CD4-positive, CD25-positive, alpha-beta regulatory T cell (primary cell): ENCODE results near the gene MSI2. TPM values are rescaled to one million over a fixed set of nuclear protein-coding genes. Genes with fewer than 3 reads are reported as not detected.

ENCODE experiments used
- ATAC-seq, 2 donors: fragments of 150-1000 bp; cut with Tn5 transposase; one replicate each; pipeline ENCODE4 v1.10.0; 2021; ENCODE audit warnings: low read depth in 2 of 2, moderate number of reproducible peaks in 2 of 2, moderate library complexity in 1 of 2
- DNase-seq, 3 donors: peaks; one replicate each; pipeline versions ENCODE4 v3.0.0 to v3.0.0-alpha.2; 2012 to 2022; ENCODE audit warnings: mixed read lengths in 1 of 3
- H3K27ac ChIP-seq: one replicate; pipeline ENCODE4 v1.7.0; 2013; ENCODE audit warnings: mild to moderate bottlenecking, low read length; ENCODE audit not compliant: insufficient read depth, poor library complexity, severe bottlenecking
- H3K27me3 ChIP-seq: one replicate; pipeline ENCODE4 v1.7.0; 2013; ENCODE audit warnings: low read length; ENCODE audit not compliant: control insufficient read depth, insufficient read depth
- H3K36me3 ChIP-seq: one replicate; pipeline ENCODE4 v1.7.0; 2013; ENCODE audit warnings: mild to moderate bottlenecking, low read length, moderate library complexity; ENCODE audit not compliant: control insufficient read depth, insufficient read depth
- H3K4me1 ChIP-seq: 2 replicates; pipeline ENCODE4 v1.7.0; 2013; ENCODE audit warnings: mild to moderate bottlenecking, low read length; ENCODE audit not compliant: insufficient read depth, control insufficient read depth, poor library complexity, severe bottlenecking
- H3K4me3 ChIP-seq: one replicate; pipeline ENCODE4 v1.7.0; 2013; ENCODE audit warnings: low read depth, mild to moderate bottlenecking, low read length, moderate library complexity
- H3K9me3 ChIP-seq, 2 experiments: 1 replicate in 1 of 2; 2 replicates in 1 of 2; pipeline ENCODE4 v1.7.0; 2013; ENCODE audit warnings: low read length in 2 of 2, mild to moderate bottlenecking in 1 of 2, moderate library complexity in 1 of 2; ENCODE audit not compliant: control insufficient read depth in 2 of 2
- H3K27ac Mint-ChIP-seq, 3 donors: one replicate each; pipeline ENCODE4 v1.8.0; 2020 to 2022; ENCODE audit warnings: mild to moderate bottlenecking in 3 of 3, mixed read lengths in 3 of 3, moderate library complexity in 2 of 3
- H3K27me3 Mint-ChIP-seq: one replicate; pipeline ENCODE4 v1.8.0; 2022; ENCODE audit warnings: mild to moderate bottlenecking, mixed read lengths
- H3K36me3 Mint-ChIP-seq: one replicate; pipeline ENCODE4 v1.8.0; 2020; ENCODE audit warnings: mixed read lengths
- H3K4me1 Mint-ChIP-seq, 4 donors: one replicate each; pipeline ENCODE4 v1.8.0; 2020 to 2022; ENCODE audit warnings: mixed read lengths in 4 of 4, mild to moderate bottlenecking in 1 of 4
- H3K4me3 Mint-ChIP-seq, 4 donors: one replicate each; pipeline ENCODE4 v1.8.0; 2020 to 2022; ENCODE audit warnings: mild to moderate bottlenecking in 4 of 4, mixed read lengths in 4 of 4, moderate library complexity in 3 of 4
- H3K9me3 Mint-ChIP-seq, 7 donors: one replicate each; pipeline ENCODE4 v1.8.0; 2020 to 2022; ENCODE audit warnings: mixed read lengths in 7 of 7, mild to moderate bottlenecking in 3 of 7, moderate library complexity in 2 of 7
- polyA plus RNA-seq, 4 donors: library from polyadenylated mRNA; unstranded; fragments of 300-500 nt; fragmentation: Illumina TruSeq; gene quantifications; one replicate each; pipeline ENCODE4 v1.2.3, GENCODE V29; 2021
- total RNA-seq: library from RNA; stranded (reverse); gene quantifications from one replicate; pipeline ENCODE4 v1.2.3, GENCODE V29; 2022

The MSI2 gene
- total and polyA plus RNA-seq, 5 donors from 2014 or later: 3.2 to 177 (median 3.4) TPM

DNA sequence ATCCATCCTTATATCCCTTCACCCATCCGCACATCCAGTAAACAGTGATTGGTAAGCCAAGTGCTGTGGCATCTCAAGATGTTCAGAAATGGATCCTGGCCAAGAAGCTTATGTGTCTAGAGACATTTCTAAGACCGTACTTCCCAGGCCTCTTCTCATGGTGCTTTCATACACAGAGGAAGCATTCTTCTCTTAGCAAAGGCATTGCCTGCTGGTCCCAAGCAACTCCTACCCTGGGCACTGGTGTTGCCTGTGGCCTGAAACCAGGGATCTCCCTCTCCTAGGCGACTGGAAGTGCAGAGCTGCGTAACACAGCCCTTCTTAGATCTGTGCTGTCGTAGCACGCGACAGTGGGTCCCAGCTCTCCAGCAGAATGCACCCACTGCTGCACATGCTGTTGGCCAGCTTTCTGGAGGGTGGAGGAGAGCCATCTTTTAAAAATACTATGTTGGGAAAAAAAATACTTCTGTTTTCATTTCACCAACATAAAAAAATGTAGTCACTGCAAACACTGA lies 305.9 kb downstream of the MSI2 start:
- no peak overlapping the region for H3K4me3 ChIP-seq
- H3K9me3 ChIP-seq: no peaks in the 10 kb centered on the region
- Mint-ChIP-seq H3K27ac (peak overlapping the region in 2 of 3 donors; percentile 4 to 44), H3K4me1 (peaks cover 0 to 29% (median 9%) of the 10 kb centered on the region in 4 donors), H3K36me3 (peaks cover 17% of the 10 kb centered on the region), H3K9me3 (no peaks in the 10 kb centered on the region), H3K4me3 (no peak overlapping the region), H3K27me3 (no peaks in the 10 kb centered on the region)
- H3K27ac ChIP-seq: no peak overlapping the region
- ATAC-seq (no peak), DNase-seq (no peak)
- peaks cover 13% of the 10 kb centered on the region for H3K36me3 ChIP-seq
- no peaks in the 10 kb centered on the region for H3K27me3 ChIP-seq
- no peaks in the 10 kb centered on the region for H3K4me1 ChIP-seq

DNA sequence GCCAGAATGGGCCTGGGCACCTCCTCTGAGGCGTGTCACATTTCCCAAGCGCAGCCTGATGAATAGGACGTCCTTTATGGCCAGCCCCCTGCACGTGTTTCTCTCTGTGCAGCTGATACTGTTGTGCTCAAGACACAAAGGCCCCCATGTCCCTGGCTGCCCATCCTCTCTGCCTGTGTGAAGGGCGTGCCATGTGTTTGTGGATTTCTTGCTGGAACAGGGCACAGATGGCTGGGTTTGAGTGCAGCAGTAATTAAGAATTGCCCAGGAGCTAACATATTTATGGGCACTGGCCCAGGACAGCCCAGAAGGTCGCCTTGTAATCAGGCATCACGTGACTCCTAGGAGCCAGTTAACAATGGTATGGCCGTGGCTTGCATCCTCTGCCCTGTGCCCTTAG lies 307.6 kb downstream of the MSI2 start:
- Mint-ChIP-seq H3K36me3 (peaks cover 13% of the 10 kb centered on the region), H3K27ac (peak overlapping the region in 1 of 3 donors; percentile 71)

DNA sequence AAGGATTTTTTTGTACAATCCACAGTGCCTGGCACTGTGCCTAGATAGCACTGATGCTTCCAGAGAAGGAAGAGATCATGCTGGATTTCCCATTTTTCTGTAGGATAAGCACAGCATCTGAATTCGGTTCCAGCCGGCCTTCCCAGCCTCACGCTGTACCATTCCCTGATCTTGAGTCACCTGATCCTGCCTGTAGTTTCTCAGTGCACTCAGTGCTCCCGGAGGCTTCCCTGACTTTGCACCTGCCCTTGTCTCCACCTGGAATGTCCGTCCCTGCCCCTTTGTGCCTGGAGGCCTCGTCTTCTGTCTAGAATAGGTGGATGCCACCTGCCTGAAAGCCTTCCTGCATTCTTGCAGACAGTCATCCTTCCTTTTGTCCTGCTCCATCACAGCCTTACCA lies 308.9 kb downstream of the MSI2 start:
- Mint-ChIP-seq H3K27ac (peak overlapping the region in 2 of 3 donors; percentile 54 to 74), H3K27me3 (no peaks in the 10 kb centered on the region), H3K4me1 (peaks cover 0 to 20% (median 11%) of the 10 kb centered on the region in 4 donors), H3K4me3 (no peak overlapping the region), H3K9me3 (no peaks in the 10 kb centered on the region), H3K36me3 (peaks cover 13% of the 10 kb centered on the region)
- no peaks in the 10 kb centered on the region for H3K9me3 ChIP-seq
- ATAC-seq (no peak), DNase-seq (no peak)
- H3K4me1 ChIP-seq: no peaks in the 10 kb centered on the region
- peaks cover 10% of the 10 kb centered on the region for H3K36me3 ChIP-seq
- no peaks in the 10 kb centered on the region for H3K27me3 ChIP-seq
- no peak overlapping the region for H3K27ac ChIP-seq
- no peak overlapping the region for H3K4me3 ChIP-seq

More for the DNA sequence above, 307.6 kb downstream of the MSI2 start:
- H3K27ac ChIP-seq: no peak overlapping the region
- no peaks in the 10 kb centered on the region for H3K27me3 ChIP-seq
- Mint-ChIP-seq H3K4me3 (no peak overlapping the region), H3K9me3 (no peaks in the 10 kb centered on the region), H3K27me3 (no peaks in the 10 kb centered on the region), H3K4me1 (peaks cover 0 to 26% (median 10%) of the 10 kb centered on the region in 4 donors)
- H3K4me3 ChIP-seq: no peak overlapping the region
- H3K9me3 ChIP-seq: no peaks in the 10 kb centered on the region
- H3K4me1 ChIP-seq: no peaks in the 10 kb centered on the region
- DNase-seq: no peak
- no peak for ATAC-seq
- peaks cover 6% of the 10 kb centered on the region for H3K36me3 ChIP-seq

- Histone ChIP-seq H3K36me3 (peaks cover 10% of the 10 kb centered on the region), H3K27me3 (no peaks in the 10 kb centered on the region), H3K4me3 (no peak overlapping the region), H3K4me1 (no peaks in the 10 kb centered on the region), H3K9me3 (no peaks in the 10 kb centered on the region), H3K27ac (no peak overlapping the region)
- Mint-ChIP-seq H3K4me3 (no peak overlapping the region), H3K4me1 (peaks cover 0 to 8% (median 5%) of the 10 kb centered on the region in 4 donors), H3K9me3 (no peaks in the 10 kb centered on the region), H3K36me3 (peaks cover 13% of the 10 kb centered on the region), H3K27ac (no peak overlapping the region), H3K27me3 (no peaks in the 10 kb centered on the region)
- ATAC-seq (no peak), DNase-seq (no peak)
Measured at GRCh38 chr17:57566721-57567120, 310.4 kb downstream of the MSI2 start.

DNA sequence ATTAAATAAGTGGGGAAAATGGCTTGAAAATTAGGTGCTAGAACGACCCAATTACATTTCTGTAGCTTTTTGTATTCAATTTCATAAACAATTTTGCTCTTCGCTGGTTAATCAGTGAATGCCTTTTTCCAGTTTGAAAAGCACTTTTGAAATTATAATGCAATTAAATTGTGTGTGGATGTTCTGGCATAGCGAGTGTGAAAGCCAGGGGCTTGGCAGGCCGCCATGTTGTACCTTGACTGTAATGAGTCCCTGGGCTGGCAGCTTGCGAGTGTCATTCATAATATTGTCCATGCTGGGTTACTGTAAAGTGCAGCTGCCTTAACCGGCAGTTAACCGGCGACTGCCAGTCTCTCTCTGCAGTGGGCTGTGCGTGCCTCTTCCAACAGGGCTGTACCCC lies 310.9 kb downstream of the MSI2 start:
- H3K9me3 Mint-ChIP-seq: no peaks in the 10 kb centered on the region
- H3K4me1 ChIP-seq: no peaks in the 10 kb centered on the region
- H3K9me3 ChIP-seq: no peaks in the 10 kb centered on the region
- ATAC-seq (no peak), DNase-seq (no peak)
- H3K36me3 ChIP-seq: peaks cover 10% of the 10 kb centered on the region
- no peaks in the 10 kb centered on the region for H3K27me3 ChIP-seq
- no peaks in the 10 kb centered on the region for H3K27me3 Mint-ChIP-seq
- peaks cover 0 to 8% (median 5%) of the 10 kb centered on the region in 4 donors for H3K4me1 Mint-ChIP-seq
- H3K27ac Mint-ChIP-seq: no peak overlapping the region
- H3K27ac ChIP-seq: no peak overlapping the region
- H3K4me3 Mint-ChIP-seq: no peak overlapping the region
- H3K36me3 Mint-ChIP-seq: peaks cover 13% of the 10 kb centered on the region
- H3K4me3 ChIP-seq: no peak overlapping the region

- Mint-ChIP-seq H3K9me3 (no peaks in the 10 kb centered on the region), H3K27ac (peak overlapping the region in 2 of 3 donors; percentile 0 to 36), H3K36me3 (peaks cover 13% of the 10 kb centered on the region), H3K27me3 (no peaks in the 10 kb centered on the region), H3K4me1 (peaks cover 0 to 8% (median 3%) of the 10 kb centered on the region in 4 donors), H3K4me3 (no peak overlapping the region)
- peaks cover 10% of the 10 kb centered on the region for H3K36me3 ChIP-seq
- no peaks in the 10 kb centered on the region for H3K27me3 ChIP-seq
- no peak overlapping the region for H3K27ac ChIP-seq
- no peak overlapping the region for H3K4me3 ChIP-seq
- ATAC-seq: no peak
- no peaks in the 10 kb centered on the region for H3K4me1 ChIP-seq
- no peaks in the 10 kb centered on the region for H3K9me3 ChIP-seq
- DNase-seq: no peak
Measured at GRCh38 chr17:57568340-57568739, 312.0 kb downstream of the MSI2 start.

DNA sequence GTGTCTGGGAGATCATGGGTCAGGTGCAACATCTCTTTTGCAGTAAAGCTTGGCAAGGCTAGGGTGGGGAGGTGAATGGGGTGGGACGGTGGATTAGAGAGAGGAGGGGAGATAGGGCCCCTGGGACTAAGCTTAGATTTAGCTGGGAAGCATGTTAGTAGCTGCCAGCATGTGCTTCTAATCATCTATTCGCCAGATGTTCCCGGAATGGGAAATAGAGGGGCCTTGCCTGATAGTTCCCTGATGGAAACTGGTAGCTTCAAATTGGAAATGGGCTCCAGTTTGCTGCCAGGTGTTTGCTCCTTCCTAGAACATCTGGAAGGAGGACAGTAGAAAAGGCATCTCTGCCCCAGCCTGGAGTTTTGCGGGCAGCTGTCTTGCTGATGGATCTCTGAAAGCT lies 312.7 kb downstream of the MSI2 start:
- Mint-ChIP-seq H3K9me3 (no peaks in the 10 kb centered on the region), H3K36me3 (peaks cover 13% of the 10 kb centered on the region), H3K4me3 (no peak overlapping the region), H3K4me1 (peaks cover 0 to 9% (median 6%) of the 10 kb centered on the region in 4 donors), H3K27ac (no peak overlapping the region), H3K27me3 (no peaks in the 10 kb centered on the region)
- no peak for DNase-seq
- Histone ChIP-seq H3K4me3 (no peak overlapping the region), H3K36me3 (peaks cover 10% of the 10 kb centered on the region), H3K27me3 (no peaks in the 10 kb centered on the region), H3K9me3 (no peaks in the 10 kb centered on the region), H3K4me1 (no peaks in the 10 kb centered on the region), H3K27ac (no peak overlapping the region)
- no peak for ATAC-seq

DNA sequence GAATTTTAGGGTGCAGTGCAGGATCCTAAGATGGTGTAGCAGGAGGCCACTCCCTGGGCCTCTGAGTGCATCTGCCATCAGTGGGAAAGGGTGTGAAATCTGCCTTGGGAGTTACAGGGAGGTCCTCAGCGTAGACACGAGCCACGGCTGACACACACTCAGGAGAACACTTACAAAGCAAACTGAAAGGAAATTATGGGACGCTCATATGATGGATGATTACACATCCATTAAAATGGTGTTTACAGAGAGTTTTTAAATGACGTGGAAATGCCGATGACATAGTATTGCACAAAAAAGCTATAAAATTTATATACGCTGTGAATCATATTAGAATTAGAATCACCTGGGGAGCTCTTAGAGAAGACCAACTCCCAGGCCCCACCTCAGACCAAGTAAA lies 313.5 kb downstream of the MSI2 start:
- Mint-ChIP-seq H3K36me3 (peaks cover 13% of the 10 kb centered on the region), H3K9me3 (no peaks in the 10 kb centered on the region), H3K4me3 (no peak overlapping the region), H3K4me1 (peaks cover 0 to 10% (median 7%) of the 10 kb centered on the region in 4 donors), H3K27ac (peak overlapping the region; percentile 67 to 75 (median 74)), H3K27me3 (no peaks in the 10 kb centered on the region)
- Histone ChIP-seq H3K4me1 (no peaks in the 10 kb centered on the region), H3K27me3 (no peaks in the 10 kb centered on the region), H3K36me3 (peaks cover 10% of the 10 kb centered on the region), H3K27ac (no peak overlapping the region), H3K9me3 (no peaks in the 10 kb centered on the region), H3K4me3 (no peak overlapping the region)
- ATAC-seq (no peak), DNase-seq (no peak)
